NCI-H226 (cell line): ENCODE measurements around the gene TMUB1.

ENCODE experiments used
- DNase-seq: peaks from one replicate; pipeline ENCODE4 v3.0.0-alpha.2; 2015

The TMUB1 gene

DNA sequence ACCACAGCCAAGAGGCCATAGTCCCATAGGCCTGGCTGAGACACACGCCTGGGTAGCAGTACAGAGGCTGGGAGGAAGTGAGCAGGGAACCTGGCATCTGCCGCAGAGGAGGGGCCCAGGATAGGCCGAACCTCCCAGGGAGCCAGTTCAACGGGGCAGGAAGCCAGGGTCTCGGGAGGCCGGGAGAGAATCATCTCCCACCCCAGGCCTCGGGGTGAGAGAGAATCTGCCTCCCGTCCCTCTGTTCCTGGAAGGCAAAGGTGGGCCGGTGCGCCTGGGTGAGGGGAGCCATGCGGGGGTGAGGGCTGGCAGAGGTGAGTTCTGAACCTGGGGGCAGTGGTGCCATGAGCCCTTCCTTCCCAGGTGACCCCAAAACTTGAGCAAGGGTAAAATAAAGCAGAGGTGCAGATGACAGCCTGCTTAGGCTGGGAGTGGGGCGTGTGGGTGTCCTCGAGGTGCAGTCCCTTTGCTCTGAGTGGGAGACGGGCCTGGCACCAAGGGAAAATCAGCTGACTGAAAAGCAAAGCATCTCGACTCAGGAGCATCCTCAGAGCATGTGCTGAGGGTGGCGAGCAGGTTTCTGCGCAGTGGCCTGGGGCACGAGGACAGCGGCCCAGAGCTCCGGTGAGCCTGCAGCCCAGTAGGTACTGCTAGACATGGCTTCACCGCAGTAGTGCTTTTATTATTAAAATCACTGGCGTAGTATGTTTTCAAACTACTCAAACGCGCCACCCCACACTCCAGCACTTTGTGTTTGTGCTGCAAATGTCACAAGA, 18.5 kb upstream of the TMUB1 start:
- DNase-seq, result no peak

DNA sequence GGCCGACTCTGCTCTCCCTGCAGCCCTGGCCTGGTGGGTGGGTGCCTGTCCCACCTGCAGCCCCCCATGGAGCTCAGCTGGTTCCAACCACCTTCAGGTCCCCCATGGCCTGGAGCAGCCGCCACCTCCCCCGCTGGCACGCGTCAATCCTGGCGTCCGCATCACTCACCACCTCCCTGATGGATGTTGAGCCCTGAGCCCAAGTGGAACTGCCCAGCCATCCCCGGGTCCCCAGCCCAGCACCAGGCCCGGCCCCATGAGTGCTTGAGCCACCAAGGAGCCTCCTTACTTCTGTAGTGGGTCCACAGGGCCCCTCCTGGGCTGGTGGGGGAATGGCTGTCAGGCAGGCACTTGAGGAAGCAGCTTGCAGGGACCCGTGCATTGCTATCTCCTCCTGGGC, 17.6 kb upstream of the TMUB1 start:
- no peak for DNase-seq

DNA sequence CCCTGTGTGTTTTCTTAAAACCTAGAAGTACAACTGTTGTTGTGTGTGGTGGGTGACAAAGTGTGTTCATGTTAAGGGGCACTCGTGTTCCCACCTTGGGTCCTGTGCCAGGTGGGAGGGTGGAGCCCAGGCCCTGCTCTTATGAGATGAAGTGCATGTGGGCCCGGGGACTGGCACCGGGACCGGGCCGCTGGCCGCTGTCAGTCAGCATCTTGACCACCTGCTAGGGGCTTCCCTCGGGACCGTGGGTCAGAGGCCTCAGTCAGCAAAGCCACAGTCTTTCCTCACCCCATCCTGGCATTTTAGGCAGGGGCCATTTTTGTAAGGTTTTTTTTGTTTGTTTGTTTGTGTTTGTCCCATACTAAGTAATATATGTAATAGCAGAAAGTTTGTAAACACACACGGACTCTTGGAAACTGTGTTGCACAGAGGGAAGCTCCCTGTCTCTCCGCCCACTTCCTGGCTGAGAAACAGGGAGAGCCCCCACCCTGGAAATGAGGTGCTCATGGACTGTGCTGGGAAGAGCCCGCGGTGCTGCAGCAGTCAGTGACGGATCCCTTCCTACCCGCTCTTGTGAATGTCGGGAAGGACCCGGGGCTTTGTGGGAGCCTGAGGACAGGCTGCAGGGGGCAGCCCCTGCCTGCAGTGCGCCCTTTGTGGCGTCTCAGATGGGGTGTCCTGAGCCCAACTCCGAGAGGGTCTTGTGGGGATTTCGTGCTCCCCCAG, 16.4 kb upstream of the TMUB1 start:
- DNase-seq, result no peak

DNA sequence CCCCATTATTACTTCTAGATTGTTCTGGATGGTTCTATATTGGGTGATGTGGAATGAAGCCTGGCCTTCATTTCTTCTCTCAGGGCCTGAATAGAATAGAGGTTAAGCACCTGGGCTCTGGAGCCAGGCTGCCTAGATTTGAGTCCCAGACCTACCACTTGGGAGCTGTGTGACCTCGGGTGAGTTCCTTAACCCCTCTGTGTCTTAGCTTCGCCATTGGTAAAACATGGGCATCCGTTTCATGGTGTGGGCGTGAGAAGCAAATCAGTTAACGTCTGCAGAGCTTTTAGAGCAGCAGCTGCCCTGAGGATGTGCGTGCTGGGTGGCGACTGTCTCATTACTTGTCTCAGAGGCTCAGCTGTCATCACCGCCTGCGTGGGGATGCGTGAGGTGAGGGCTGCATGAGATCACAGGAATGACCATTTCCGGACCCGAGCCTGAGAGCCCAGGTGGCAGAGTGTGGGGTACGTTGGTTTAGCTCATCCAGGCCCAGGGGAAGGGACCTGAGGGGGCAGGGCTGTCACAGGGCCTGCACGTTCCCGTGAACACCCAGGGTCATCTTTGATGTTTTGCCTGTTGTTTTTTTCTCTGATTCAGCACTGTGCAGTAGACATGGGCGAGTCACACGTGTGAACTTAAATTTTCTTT, 12.7 kb upstream of the TMUB1 start:
- no peak for DNase-seq

DNA sequence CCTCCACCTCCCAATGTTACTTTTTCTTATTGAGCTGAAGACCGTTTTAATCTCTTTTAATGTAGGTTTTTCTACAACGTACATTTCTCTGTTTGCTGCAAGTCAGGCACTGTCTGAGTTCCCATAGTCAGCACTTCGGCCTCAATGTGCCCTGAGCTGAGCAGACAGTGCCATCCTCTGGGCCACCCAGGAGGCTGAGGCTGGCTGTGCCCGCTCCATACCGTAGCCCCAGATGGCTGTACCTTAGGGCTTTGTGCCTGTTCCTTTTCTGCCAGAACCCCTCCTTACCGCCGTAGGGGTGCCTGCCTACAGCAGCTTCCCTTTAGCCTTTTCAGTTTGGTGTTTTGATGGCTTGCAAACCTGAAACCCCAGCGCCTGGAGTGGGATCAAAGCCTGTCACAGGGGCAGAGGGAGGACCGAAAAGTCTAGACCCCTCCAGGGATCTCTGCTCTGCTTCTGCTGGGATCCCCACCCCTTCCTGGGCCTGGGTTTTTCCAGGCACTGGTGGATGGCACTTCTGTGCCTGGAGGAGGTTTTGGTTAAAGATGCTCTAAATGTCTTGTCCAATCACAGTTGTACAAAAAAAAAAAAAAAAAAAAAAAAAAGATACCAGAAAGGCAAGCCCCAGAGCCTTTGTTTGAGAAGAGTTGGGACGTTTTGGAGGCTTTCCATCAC, 12.0 kb upstream of the TMUB1 start:
- no peak for DNase-seq

DNA sequence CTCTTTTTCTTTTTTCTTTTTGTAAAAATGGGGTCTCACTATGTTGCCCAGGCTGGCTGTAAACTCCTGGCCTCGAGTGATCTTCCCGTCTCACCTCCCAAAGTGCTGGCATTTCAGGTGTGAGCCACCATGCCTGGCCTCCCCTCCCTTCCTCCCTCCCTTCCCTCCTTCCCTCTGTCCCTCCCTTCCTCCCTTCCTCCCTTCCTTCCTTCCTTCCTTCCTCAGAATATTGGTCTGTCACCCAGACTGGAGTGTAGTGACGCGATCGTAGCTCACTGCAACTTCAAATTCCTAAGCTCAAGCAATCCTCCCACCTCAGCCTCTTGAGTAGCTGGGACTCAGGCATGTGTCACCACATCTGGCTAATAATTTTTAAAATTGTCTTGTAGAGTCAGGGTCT, 11.4 kb upstream of the TMUB1 start:
- DNase-seq, result no peak

DNA sequence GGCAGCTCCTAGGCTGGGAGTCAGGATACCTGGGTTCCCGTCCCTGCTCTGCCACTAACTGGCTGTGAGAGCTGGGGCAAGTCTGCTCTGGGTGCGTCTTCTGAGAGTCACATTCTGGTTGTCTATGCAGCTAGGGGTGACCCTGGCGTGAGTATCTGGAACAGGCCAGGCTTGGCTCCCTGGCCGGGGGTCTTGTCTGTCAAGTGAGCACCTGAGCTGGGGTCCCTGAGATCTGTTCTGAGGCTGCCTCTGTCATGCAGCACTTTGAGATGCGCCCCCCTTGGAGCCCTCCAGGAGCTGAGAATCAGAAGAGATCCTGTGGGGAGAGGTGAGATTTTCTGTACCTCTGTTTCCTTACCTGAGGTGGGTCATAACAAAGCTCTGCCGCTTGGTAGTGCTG, 10.5 kb upstream of the TMUB1 start:
- DNase-seq, result no peak

DNA sequence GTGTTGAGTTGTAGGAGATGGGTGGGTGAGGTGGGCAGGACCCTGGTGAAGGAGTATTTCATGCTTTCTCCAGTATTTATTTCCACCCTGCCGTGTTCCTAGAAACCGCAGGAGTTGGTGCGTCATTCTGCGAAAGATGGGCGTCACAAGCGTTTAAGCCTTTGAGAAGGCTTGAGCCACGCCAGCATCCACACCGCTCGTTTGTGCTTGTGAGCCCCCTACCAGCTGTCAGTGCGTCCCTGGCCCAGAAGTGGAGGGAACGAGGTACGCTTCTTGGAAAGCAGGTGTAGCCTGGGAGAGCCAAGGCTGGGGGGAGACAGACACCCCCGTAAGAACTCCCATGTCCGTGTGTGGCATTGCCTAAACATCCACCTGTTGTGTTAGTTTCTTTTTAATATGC, 8.7 kb upstream of the TMUB1 start:
- DNase-seq, result no peak

DNA sequence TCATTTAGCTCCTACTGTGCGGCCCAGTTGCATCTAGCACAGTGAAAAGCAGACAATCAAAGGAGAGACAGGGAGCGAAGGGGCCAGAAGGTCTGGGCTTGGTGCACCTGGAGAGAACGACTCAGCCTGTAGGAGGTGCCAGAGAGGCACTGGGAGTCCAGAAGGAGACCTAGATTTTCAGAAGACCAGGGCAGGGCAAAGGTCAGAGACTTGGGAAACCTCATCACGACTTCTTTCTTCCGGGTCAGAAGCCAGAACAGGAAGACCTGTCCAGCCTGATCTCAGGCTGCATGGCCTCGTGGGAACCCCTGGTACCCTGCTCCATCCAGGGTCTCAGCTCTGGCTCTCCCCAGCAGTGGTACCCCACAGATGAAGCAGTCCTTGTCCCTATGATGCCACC, 8.1 kb upstream of the TMUB1 start:
- no peak for DNase-seq

DNA sequence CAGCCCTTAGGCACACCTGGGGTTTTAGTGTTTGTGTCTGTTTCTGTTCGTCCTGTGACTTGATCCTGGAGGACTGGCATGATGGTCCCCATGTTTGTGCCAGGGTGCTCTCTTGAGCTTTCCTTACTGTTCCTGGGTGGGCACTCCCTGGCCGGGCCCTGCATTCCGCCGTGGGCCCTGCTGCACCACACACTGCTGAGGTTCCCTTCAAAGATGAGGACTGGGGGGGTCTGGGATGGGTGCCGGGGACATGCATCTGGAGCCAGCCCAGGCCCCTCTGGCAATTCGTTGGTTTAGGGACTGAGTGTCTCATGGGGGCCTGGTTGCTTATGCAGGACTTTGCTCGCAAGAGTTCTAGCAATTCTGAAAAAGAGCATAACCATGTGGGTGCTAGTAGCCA, 7.7 kb upstream of the TMUB1 start:
- DNase-seq, result no peak

DNA sequence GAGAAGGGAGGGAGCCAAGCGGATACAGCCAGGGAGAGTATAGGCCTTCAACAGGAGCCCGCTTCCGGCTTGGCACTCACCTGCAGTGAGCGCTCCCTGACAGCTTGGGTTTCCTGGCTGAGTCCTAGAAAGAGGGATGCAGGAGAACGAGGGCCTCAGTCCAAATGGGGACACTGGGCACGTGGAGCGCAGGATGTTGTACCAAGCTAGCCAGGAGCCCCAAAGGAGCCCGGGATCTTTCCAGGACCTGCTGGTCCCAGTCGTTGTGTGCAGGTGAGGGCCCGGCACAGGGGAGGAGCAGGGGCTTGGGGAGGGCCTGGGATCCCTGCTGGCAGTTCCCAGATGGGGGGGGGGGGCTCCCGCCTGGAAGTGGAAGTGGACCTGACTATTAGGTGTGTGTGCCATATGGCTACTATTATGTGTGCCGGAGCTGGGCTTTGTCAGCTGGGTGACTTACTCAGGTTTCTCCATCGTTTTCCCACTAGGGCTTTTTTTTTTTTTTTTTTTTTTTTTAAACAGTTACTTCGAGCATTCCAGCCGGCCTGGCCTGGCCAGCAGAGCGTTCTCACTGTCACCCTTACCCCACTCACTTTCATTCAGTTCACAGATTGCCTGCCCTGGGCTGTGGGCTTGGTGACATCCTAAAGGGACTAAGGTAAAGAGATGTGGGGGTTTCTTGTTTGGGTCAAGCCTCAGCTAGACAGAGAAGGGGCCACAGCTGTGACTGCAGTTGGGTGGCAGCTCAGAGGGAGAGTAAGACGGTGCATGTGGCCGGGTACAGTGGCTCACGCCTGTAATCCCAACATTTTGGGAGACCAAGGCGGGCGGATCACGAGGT, 6.8 kb upstream of the TMUB1 start:
- DNase-seq, result no peak

DNA sequence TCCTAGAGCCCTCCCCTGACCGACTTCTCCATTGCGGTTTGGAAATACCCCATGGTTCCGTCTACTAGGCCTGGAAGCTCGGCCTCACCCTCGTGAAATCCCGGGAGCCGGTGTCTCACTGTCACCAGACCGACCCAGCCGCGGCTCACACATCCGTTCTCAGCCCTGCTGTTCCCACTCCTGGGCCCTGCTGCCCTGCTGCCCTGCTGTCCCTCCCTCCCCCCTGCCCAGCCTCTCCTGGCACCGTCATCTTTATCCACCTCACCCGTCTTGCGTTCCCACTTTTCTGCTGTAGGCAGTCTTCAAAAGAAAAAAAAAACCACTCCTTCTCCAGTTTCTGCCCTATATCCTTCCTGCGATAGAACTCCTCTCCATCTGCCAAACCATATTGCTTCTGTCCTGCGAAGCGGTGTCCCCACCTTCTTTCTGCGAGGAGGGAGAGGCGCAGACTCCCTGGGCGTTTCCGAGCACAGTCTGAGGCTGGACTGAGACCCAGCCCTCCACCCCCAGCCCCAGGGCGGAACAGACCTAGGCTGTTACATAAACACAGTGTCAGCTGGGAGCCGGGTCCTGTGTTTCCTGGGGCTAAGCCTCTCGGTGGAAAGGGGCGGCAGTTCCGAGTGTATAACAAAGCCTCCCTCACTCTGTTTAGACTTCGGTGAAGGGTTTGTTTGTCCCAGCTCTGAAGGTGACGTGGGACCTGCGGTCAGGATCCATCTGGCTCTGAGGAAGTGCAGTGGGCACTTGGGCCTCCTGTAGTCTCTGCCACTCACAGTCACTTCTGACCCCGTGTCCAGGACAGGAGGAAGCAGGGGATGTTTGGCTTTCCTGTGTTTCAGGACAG, 5.8 kb upstream of the TMUB1 start:
- DNase-seq, result no peak

DNA sequence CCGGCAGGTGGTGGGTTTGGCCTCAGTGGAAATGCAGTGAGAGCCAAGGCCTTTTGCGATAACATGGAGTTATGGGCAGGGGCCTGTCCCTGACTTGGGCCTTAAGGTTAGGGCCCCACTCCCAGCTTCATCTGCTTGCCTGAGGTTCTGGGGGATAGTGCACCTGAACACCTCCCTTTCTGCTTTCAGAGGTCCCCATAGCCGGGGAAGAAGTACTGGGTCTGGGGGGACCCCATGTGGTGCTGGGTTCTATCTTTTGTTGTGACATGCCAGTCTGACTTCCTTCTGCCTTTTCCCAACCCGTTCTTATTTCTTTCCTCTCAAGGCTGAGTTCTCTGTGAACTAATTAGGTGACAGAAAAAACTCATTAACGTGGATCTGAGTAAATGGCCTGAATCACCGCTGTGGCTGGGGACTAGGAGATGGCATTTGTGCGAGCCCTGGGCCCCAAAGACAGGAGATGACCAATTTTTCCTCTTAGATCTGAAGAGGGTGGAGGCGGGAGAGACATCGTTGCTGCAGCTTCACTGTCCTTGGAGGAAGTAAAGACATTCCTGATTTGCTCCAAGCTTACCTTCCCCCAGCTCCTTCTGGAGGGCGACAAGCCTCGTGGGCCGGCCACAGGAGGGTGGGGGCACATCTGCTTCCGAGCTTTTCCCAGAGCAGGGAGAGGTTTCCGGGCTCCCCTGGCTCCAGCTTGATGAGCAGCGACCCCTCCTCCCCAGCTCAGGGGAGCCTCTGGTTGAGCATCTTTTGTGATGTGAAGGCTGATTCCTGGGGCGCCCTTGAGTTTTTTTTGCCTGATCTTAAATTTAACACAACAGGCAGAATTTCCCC, 4.9 kb upstream of the TMUB1 start:
- no peak for DNase-seq

DNA sequence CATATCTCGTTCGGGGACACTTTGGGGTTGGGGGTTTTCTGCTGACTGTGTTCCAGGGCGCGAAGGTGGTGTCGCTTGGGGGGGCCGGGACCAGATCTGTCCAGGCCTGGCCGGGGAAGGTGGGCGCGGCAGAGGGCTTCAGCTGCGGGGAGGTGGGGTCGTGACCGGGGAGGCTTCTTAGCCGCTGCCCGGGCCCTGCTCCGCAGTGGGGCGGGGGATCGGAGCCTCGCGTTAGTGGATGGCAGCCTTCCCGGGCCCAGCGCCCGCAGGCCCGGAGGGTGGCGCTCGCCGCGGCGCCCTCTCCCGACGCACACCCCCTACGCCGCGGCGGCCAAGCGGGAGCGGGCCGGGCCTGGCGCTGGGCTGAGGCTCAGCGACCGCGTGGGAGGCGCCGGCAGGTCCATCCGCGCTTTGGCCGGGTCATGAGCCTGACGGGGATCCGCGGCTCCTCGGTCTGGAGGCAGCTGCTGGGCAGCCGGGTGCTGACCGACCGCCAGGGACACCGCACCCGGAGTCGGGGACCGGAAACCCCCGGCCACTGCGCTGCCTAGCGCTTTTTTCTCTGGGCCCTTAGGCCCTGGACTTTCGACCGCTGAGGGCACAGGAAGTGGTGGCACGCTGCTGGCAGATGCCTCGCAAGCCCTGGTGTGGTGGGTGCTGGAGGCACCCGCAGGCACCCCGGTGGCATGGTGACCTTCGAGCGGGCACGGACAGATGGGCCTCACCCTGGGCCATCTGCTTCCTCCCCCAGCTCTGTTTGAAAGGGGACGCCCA, 4.1 kb upstream of the TMUB1 start:
- DNase-seq, result peak; percentile 47

DNA sequence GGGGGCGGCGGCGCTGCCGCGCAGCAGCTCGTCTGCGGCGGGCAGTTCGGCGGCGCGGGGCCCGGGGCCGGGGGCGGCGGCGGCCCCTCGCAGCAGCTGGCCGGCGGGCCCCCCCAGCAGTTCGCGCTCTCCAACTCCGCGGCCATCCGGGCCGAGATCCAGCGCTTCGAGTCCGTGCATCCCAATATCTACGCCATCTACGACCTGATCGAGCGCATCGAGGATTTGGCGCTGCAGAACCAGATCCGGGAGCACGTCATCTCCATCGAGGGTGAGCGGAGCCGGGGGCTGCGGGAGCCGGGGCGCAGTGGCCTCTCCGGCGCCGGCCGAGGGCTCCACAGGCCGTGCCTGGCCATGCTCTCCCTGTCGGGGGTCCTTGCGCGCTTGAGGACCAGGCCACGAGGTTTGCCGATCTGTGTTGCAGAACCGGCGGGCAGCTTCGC, 3.5 kb upstream of the TMUB1 start:
- no peak for DNase-seq

DNA sequence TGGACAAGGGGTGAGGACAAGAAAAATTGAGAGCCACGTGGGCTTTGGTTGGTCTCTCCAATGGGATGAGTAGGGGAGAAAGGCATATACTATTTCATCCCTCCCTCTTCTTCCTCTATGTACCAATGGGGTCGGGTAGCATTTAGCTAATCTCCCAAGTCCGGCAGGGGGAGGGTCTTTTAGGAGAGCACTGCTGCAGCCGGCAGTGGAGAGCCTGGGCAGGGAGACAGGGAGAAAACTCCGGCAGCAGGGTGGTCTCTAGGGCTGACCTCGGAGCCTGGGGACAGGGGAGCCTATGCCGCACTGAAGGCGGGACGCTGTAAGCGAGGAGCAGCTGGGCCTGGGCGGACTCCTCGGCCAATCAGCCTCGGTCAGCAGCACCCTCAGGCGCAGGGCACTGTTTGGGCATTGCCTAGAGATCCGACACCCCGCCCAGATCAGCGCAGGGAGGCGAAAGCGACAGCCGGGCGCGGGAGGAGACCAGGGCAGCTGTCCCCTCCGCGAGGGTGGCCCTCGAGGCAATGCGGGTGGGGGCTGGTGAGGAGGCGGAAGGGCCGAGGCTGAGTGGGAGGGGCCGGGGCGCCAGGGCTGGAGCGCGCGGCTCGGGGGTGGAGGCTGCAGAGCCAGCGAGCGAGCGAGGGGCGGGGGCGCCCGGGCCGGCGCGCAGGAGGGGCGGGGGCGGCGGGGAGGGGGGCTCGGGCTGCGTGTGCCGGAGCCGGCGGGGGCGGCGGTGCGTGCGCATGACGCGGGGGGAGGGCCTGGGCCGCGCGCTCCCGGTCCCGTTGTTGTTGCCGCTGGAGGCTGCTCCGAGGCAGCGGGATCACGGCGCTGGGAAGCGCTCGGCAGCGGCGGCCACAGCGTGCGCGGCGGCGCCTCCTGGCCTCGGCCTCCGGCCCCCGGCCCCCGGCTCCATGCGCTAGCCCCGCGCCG, 2.7 kb upstream of the TMUB1 start, which contains the start of gene AGAP3:
TSS of gene AGAP3 (plus strand) at position 785 of the 930 bp plus-strand sequence. CDS start 267 bp downstream, outside the sequence.
- DNase-seq, result peak; percentile 52

DNA sequence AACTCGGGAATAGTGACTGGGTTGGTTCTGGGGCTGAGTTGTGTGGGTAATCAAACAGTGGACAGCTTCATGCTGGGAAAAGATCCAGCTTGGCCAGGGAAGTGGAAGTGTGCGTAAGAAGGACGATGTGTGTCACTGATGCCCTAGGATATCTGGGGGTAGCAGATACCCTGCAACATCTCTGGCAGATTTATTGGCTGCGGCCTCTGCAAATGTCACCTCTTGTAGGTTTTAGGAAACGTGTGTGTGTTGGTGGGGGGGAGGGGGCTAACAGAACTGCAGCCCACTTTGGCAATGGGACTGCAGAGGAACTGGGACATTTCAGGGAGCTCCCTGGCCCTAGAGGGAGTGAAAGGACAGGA, 2.0 kb upstream of the TMUB1 start:
- no peak for DNase-seq

DNA sequence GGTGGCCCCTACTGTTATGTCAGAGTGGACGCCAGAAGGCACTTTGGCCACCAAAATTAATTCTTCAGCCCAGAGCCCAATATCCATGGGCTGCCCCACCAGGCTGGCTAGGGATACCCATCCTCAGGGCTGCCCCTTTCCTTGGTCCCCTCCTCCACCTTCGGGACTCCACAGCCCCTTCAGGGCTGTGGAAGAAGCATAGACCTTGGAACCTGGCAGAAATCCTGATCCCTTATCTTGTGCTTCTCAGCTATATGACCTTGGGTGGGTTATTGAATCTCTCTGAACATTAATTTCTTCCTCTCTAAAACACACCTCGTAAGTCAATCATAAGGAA, 499 bp upstream of the TMUB1 start:
- no peak for DNase-seq
